GM19395 (cell line): ENCODE measurements around the gene MTHFR.

ENCODE experiments used
- ATAC-seq: cut with Tn5 transposase; IDR thresholded peaks from one replicate; pipeline ENCODE4 v1.9.1; 2021; ENCODE audit warnings: mild to moderate bottlenecking, moderate library complexity; ENCODE audit not compliant: unreplicated experiment

MTHFR gene

GRCh38 chr1:11761988-11762406 lies 43.8 kb downstream of the MTHFR start, which contains the start of gene C1orf167:
C1orf167 (plus strand) TSS chr1:11762193; CDS start chr1:11764401, 2,208 bp downstream.
- no peak for ATAC-seq

- no peak for ATAC-seq
Observed at GRCh38 chr1:11761285-11761684, 44.5 kb downstream of the MTHFR start.

GRCh38 chr1:11759791-11760190 lies 46.0 kb downstream of the MTHFR start:
- ATAC-seq: no peak

GRCh38 chr1:11757047-11757446 lies 48.7 kb downstream of the MTHFR start:
- no peak for ATAC-seq

GRCh38 chr1:11753555-11754208 lies 52.1 kb downstream of the MTHFR start:
- no peak for ATAC-seq

- ATAC-seq: no peak
Observed at GRCh38 chr1:11752359-11753088, 53.2 kb downstream of the MTHFR start.

GRCh38 chr1:11751087-11751486 lies 54.7 kb downstream of the MTHFR start:
- no peak for ATAC-seq

GRCh38 chr1:11749996-11750395 lies 55.8 kb downstream of the MTHFR start:
- ATAC-seq: no peak

- no peak for ATAC-seq
Observed at GRCh38 chr1:11749203-11749689, 56.5 kb downstream of the MTHFR start.

GRCh38 chr1:11748294-11749202 lies 57.2 kb downstream of the MTHFR start:
- no peak for ATAC-seq

- ATAC-seq: no peak
Observed at GRCh38 chr1:11746795-11747487, 58.8 kb downstream of the MTHFR start.

- no peak for ATAC-seq
Observed at GRCh38 chr1:11746092-11746491, 59.7 kb downstream of the MTHFR start.

GRCh38 chr1:11744287-11744686 lies 61.5 kb downstream of the MTHFR start:
- ATAC-seq: no peak

GRCh38 chr1:11741919-11742558 lies 63.7 kb downstream of the MTHFR start:
- ATAC-seq: no peak

- ATAC-seq: no peak
Observed at GRCh38 chr1:11741482-11741881, 64.3 kb downstream of the MTHFR start.

GRCh38 chr1:11740258-11741192 lies 65.2 kb downstream of the MTHFR start:
- ATAC-seq: no peak

GRCh38 chr1:11738783-11739182 lies 67.0 kb downstream of the MTHFR start:
- no peak for ATAC-seq

- ATAC-seq: no peak
Observed at GRCh38 chr1:11738096-11738495, 67.7 kb downstream of the MTHFR start.
